Measurements from ENCODE around the gene LIMCH1. TPM values are rescaled to one million over a fixed set of nuclear protein-coding genes. Genes with fewer than 3 reads are reported as not detected.
"Not testable (repeated sequence)": the region's sequence is repeated elsewhere in the genome, so short reads cannot be mapped to it uniquely, and the experiment has no call there.

Gene LIMCH1, protein sequence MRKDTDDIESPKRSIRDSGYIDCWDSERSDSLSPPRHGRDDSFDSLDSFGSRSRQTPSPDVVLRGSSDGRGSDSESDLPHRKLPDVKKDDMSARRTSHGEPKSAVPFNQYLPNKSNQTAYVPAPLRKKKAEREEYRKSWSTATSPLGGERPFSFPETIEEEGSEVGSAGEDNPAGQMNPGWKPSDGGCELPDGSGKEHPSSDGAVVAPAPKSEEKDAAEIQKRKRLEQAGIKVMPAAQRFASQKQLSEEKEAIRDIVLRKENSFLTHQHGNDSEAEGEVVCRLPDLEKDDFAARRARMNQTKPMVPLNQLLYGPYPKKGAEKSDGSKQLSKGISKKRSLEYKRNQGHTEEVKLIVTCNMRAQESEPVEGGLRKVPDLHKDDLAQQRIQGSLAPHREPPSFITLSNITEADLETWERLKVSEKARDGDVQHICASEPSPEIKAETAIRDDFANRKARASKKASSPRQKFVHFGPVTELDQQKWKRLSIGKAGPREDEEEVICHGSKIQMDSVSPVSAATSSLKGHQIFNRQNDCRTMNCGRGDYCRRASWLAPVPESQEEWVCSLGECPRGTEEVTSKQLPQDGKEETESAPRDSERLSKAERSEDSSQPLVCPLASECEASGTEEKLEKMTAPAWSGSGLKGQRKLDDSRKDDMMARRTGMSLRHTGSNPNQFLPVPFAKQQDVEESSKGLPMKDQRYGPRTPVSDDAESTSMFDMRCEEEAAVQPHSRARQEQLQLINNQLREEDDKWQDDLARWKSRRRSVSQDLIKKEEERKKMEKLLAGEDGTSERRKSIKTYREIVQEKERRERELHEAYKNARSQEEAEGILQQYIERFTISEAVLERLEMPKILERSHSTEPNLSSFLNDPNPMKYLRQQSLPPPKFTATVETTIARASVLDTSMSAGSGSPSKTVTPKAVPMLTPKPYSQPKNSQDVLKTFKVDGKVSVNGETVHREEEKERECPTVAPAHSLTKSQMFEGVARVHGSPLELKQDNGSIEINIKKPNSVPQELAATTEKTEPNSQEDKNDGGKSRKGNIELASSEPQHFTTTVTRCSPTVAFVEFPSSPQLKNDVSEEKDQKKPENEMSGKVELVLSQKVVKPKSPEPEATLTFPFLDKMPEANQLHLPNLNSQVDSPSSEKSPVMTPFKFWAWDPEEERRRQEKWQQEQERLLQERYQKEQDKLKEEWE (N-terminal part only)
- total RNA-seq (83.9 TPM), polyA plus RNA-seq (ENCODE audit: insufficient read depth, low read depth, low replicate concordance) (19.9 TPM)
- long read RNA-seq, donor 1, result 0 reads
- long read RNA-seq, donor 2, result 0 reads
- long read RNA-seq, donor 3, full-length matches to known transcripts, result 1 of 1 reads
- long read RNA-seq, donor 3, partial matches to known transcripts, result 0 of 1 reads
- long read RNA-seq, donor 3, other reads (novel, unspliced or antisense), result 0 of 1 reads
- long read RNA-seq, donor 4, full-length matches to known transcripts, result 7 of 7 reads
- long read RNA-seq, donor 4, partial matches to known transcripts, result 0 of 7 reads
- long read RNA-seq, donor 4, other reads (novel, unspliced or antisense), result 0 of 7 reads
- long read RNA-seq, donor 5, result 0 reads
- long read RNA-seq, donor 6, partial matches to known transcripts, result 29 of 29 reads
- long read RNA-seq, donor 6, other reads (novel, unspliced or antisense), result 0 of 29 reads
- long read RNA-seq, donor 7, full-length matches to known transcripts, result 8 of 67 reads
- long read RNA-seq, donor 7, partial matches to known transcripts, result 32 of 67 reads
- long read RNA-seq, donor 7, other reads (novel, unspliced or antisense), result 27 of 67 reads
- long read RNA-seq, donor 8, full-length matches to known transcripts, result 1 of 1 reads
- long read RNA-seq, donor 8, partial matches to known transcripts, result 0 of 1 reads
- long read RNA-seq, donor 8, other reads (novel, unspliced or antisense), result 0 of 1 reads
- long read RNA-seq, donor 9, result 0 reads
- long read RNA-seq, donor 10, partial matches to known transcripts, result 18 of 18 reads
- long read RNA-seq, donor 10, other reads (novel, unspliced or antisense), result 0 of 18 reads

- H3K36me3 ChIP-seq (ENCODE audit: control insufficient read depth in 2 of 3, insufficient read depth in 3 of 3, low read length in 3 of 3), result no peaks in the 10 kb centered on the region
- H3K4me3 ChIP-seq (ENCODE audit: low read length in 3 of 3), result peak within 1 kb of the TSS in 2 of 3 donors; percentile 9 to 26
- H3K27me3 ChIP-seq (ENCODE audit: control insufficient read depth, insufficient read depth, low read length), result no peaks in the 10 kb centered on the region
- no peaks in the 10 kb centered on the region for H3K9me3 ChIP-seq (ENCODE audit: control insufficient read depth in 2 of 3, insufficient read depth in 1 of 3, low read length in 3 of 3)
- intact Hi-C loops (cut with DNase I), result no loop called here
- H3K9ac ChIP-seq (ENCODE audit: low read length in 3 of 3), result peak within 1 kb of the TSS in 1 of 3 donors; percentile 43
- FAIRE-seq, result no peak
- peak in 2 of 5 donors; percentile 40 to 73 for DNase-seq
- TF ChIP-seq, protein P1, sequence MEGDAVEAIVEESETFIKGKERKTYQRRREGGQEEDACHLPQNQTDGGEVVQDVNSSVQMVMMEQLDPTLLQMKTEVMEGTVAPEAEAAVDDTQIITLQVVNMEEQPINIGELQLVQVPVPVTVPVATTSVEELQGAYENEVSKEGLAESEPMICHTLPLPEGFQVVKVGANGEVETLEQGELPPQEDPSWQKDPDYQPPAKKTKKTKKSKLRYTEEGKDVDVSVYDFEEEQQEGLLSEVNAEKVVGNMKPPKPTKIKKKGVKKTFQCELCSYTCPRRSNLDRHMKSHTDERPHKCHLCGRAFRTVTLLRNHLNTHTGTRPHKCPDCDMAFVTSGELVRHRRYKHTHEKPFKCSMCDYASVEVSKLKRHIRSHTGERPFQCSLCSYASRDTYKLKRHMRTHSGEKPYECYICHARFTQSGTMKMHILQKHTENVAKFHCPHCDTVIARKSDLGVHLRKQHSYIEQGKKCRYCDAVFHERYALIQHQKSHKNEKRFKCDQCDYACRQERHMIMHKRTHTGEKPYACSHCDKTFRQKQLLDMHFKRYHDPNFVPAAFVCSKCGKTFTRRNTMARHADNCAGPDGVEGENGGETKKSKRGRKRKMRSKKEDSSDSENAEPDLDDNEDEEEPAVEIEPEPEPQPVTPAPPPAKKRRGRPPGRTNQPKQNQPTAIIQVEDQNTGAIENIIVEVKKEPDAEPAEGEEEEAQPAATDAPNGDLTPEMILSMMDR (IDR thresholded peaks at IDR 0.05; ENCODE audit: borderline replicate concordance, extremely low read depth, insufficient read depth), result no peak
- H3K27ac ChIP-seq (ENCODE audit: low read depth in 2 of 2, low read length in 2 of 2), result peak within 1 kb of the TSS; percentile 59 to 66
- H3K4me1 ChIP-seq (ENCODE audit: control insufficient read depth in 2 of 3, insufficient read depth in 2 of 3, low read depth in 1 of 3, low read length in 3 of 3), result peaks cover 2 to 25% (median 13%) of the 10 kb centered on the region in 3 donors
Observed at GRCh38 chr4:41538017-41538733, at the start of gene LIMCH1. Gene LIMCH1 (plus strand): TSS chr4:41538157. CDS start chr4:41605996, 67,839 bp downstream.

DNA sequence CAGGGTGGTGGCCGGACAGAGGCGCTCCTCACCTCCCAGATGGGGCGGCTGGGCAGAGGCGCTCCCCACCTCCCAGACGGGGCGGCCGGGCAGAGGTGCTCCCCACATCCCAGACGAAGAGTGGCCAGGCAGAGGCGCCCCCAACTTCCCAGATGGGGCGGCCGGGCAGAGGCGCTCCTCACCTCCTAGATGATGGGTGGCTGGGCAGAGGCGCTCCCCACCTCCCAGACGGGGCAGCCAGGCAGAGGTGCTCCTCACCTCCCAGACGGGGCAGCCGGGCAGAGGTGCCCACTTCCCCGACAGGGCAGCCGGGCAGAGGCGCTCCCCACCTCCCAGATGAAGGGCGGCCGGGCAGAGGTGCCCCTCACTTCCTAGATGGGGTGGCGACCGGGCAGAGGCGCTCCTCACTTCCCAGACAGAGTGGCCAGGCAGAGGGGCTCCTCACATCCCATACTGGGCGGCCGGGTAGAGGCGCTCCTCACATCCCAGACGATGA, 46.8 kb upstream of the LIMCH1 start:
- H3K36me3 ChIP-seq (ENCODE audit: control insufficient read depth in 2 of 3, insufficient read depth in 3 of 3, low read length in 3 of 3); H3K9ac ChIP-seq (ENCODE audit: low read length in 3 of 3); DNase-seq; intact Hi-C loops (cut with DNase I); H3K27me3 ChIP-seq (ENCODE audit: control insufficient read depth, insufficient read depth, low read length); H3K4me1 ChIP-seq (ENCODE audit: control insufficient read depth in 2 of 3, insufficient read depth in 2 of 3, low read depth in 1 of 3, low read length in 3 of 3); H3K9me3 ChIP-seq (ENCODE audit: control insufficient read depth in 2 of 3, insufficient read depth in 1 of 3, low read length in 3 of 3); H3K4me3 ChIP-seq (ENCODE audit: low read length in 3 of 3); H3K27ac ChIP-seq (ENCODE audit: low read depth in 2 of 2, low read length in 2 of 2); FAIRE-seq: not testable (repeated sequence)

DNA sequence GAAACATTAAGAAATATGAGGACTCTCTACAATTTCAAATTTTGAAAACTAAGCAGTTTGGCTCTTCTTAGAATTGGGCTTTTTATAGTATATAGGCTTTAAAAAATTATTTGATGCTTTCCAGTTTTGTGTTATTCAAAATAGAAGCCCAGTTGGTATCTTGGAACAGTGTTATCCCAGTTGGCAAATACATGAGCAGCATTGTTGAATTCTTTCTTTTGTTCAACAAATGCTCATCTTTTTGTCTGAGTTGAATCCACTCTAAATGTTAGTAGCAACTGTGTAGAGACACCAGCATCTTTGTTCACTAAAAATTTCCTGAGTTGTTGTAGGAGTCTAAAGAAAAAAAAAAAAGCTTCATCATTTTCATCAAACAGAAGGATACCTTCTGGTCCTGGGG, 41.0 kb upstream of the LIMCH1 start:
- TF ChIP-seq, protein P1 (IDR thresholded peaks at IDR 0.05; ENCODE audit: borderline replicate concordance, extremely low read depth, insufficient read depth), result no peak
- H3K27me3 ChIP-seq (ENCODE audit: control insufficient read depth, insufficient read depth, low read length), result no peaks in the 10 kb centered on the region
- no peaks in the 10 kb centered on the region for H3K9me3 ChIP-seq (ENCODE audit: control insufficient read depth in 2 of 3, insufficient read depth in 1 of 3, low read length in 3 of 3)
- no peak overlapping the region for H3K27ac ChIP-seq (ENCODE audit: low read depth in 2 of 2, low read length in 2 of 2)
- H3K4me1 ChIP-seq (ENCODE audit: control insufficient read depth in 2 of 3, insufficient read depth in 2 of 3, low read depth in 1 of 3, low read length in 3 of 3), result no peaks in the 10 kb centered on the region
- H3K36me3 ChIP-seq (ENCODE audit: control insufficient read depth in 2 of 3, insufficient read depth in 3 of 3, low read length in 3 of 3), result no peaks in the 10 kb centered on the region
- no peak for DNase-seq
- H3K4me3 ChIP-seq (ENCODE audit: low read length in 3 of 3), result no peak overlapping the region
- intact Hi-C loops (cut with DNase I), result no loop called here
- H3K9ac ChIP-seq (ENCODE audit: low read length in 3 of 3), result no peak overlapping the region
- no peak for FAIRE-seq
